VCaP (cell line): ENCODE measurements around the gene NAT9.

Experiments
- H3K27ac ChIP-seq: fragments of 450-650 bp; 2 replicates; pipeline ENCODE4 v1.5.1; 2017
- CTCF ChIP-seq: fragments of 450-650 bp; conservative IDR thresholded peaks from 2 replicates; pipeline ENCODE4 v1.5.1; 2017; ENCODE audit warnings: mild to moderate bottlenecking, moderate library complexity

Gene NAT9

GRCh38 chr17:74752415-74752814, 23.7 kb downstream of the NAT9 start:
- no peak overlapping the region for H3K27ac ChIP-seq
- TF ChIP-seq CTCF, result no peak

- peak overlapping the region; percentile 86 for H3K27ac ChIP-seq
- no peak for TF ChIP-seq CTCF
Measured at GRCh38 chr17:74750327-74751069, 25.6 kb downstream of the NAT9 start.

GRCh38 chr17:74750039-74750326, 26.2 kb downstream of the NAT9 start:
- H3K27ac ChIP-seq, result peak overlapping the region; percentile 86
- TF ChIP-seq CTCF, result no peak

GRCh38 chr17:74749279-74750038, 26.7 kb downstream of the NAT9 start:
- H3K27ac ChIP-seq, result peak overlapping the region; percentile 86
- no peak for TF ChIP-seq CTCF

DNA sequence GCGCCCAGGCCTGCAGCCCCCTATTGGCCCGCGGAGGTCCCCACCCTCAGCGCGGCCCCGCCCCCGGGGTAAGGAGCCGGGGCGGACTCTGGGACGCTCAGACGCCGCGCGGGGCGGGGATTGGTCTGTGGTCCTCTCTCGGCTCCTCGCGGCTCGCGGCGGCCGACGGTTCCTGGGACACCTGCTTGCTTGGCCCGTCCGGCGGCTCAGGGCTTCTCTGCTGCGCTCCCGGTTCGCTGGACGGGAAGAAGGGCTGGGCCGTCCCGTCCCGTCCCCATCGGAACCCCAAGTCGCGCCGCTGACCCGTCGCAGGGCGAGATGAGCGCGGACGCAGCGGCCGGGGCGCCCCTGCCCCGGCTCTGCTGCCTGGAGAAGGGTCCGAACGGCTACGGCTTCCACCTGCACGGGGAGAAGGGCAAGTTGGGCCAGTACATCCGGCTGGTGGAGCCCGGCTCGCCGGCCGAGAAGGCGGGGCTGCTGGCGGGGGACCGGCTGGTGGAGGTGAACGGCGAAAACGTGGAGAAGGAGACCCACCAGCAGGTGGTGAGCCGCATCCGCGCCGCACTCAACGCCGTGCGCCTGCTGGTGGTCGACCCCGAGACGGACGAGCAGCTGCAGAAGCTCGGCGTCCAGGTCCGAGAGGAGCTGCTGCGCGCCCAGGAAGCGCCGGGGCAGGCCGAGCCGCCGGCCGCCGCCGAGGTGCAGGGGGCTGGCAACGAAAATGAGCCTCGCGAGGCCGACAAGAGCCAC, 27.4 kb downstream of the NAT9 start, which contains the start of gene NHERF1:
Gene NHERF1, plus strand, starts transcription at position 100 of the 750 bp plus-strand sequence. Its CDS starts 219 bp downstream, at position 319.
- H3K27ac ChIP-seq, result peak within 1 kb of the TSS; percentile 86
- TF ChIP-seq CTCF, result peak; percentile 40; the same call in 1 of the 2 replicates

DNA sequence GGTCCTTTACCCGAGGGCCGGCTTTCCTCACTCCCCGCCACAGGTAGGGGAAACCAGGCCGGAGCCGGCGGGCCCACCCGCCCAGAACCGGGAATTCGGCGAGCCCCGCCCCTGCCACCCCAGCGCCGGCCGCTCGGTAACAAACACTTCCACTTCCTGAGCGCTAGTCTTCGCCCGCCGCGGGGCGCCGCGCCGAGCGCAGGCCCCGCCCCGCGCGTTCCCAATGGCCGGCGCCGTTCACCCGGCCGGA, 27.9 kb downstream of the NAT9 start:
- peak overlapping the region; percentile 86 for H3K27ac ChIP-seq
- no peak for TF ChIP-seq CTCF

- no peak overlapping the region for H3K27ac ChIP-seq
Measured at GRCh38 chr17:74746922-74747321, 29.2 kb downstream of the NAT9 start.

More at GRCh38 chr17:74746922-74747321, 29.2 kb downstream of the NAT9 start:
- no peak for TF ChIP-seq CTCF
